Gastroesophageal sphincter (tissue), 4 donors: ENCODE measurements around the gene LNP1. TPM values are rescaled to one million over a fixed set of nuclear protein-coding genes. Genes with fewer than 3 reads are reported as not detected.

Source experiments
- ATAC-seq: fragments of 150-250 bp; one replicate; pipeline ENCODE4 v1.9.1; 2016; ENCODE audit warnings: mild to moderate bottlenecking, moderate library complexity
- H3K27ac ChIP-seq, 4 donors: fragments of 200-600 bp; sonication (generic) in 3 of 4; 1 replicate in 3 of 4; 2 replicates in 1 of 4; pipeline ENCODE4 v1.5.1; 2016 to 2019
- H3K27me3 ChIP-seq: fragments of 200-600 bp; sonication (generic); one replicate; pipeline ENCODE4 v1.5.1; 2019
- H3K36me3 ChIP-seq, 2 donors: fragments of 200-600 bp; sonication (generic); one replicate each; pipeline ENCODE4 v1.5.1; 2019; ENCODE audit warnings: control low read depth in 1 of 2
- H3K4me1 ChIP-seq, 3 donors: fragments of 200-600 bp; sonication (generic); 1 replicate in 2 of 3; 2 replicates in 1 of 3; pipeline ENCODE4 v1.5.1; 2016 to 2019; ENCODE audit warnings: control low read depth in 2 of 3
- H3K4me3 ChIP-seq, 2 donors: fragments of 200-600 bp; sonication (generic); one replicate each; pipeline ENCODE4 v1.5.1; 2019; ENCODE audit warnings: mild to moderate bottlenecking in 1 of 2, moderate library complexity in 1 of 2
- H3K9me3 ChIP-seq, 3 donors: fragments of 200-600 bp; sonication (generic); one replicate each; pipeline ENCODE4 v1.5.1; 2017 to 2019; ENCODE audit warnings: control low read depth in 2 of 3
- POLR2AphosphoS5 ChIP-seq: sonication (generic); formaldehyde crosslinking; IDR thresholded peaks from one replicate; pipeline ENCODE4 v1.6.1; 2017; ENCODE audit warnings: antibody characterized with exemption
- WGBS, 2 donors: methylation state at CpG; one replicate each; pipeline ENCODE4 v1.1.5; 2018; ENCODE audit warnings: low coverage in 1 of 2; 5-methylcytosine and 5-hydroxymethylcytosine counted together
- total RNA-seq, 4 donors: library from RNA; depleted of rRNA; stranded (reverse); fragments of >200 nt; gene quantifications; one replicate each; pipeline ENCODE4 v1.1.0, GENCODE V29; 2016

The LNP1 gene
- total RNA-seq, 4 donors from 2014 or later = 2.3 to 3.9 (median 3.2) TPM

GRCh38 chr3:100503448-100503847, 102.1 kb downstream of the LNP1 start:
- Histone ChIP-seq H3K9me3 (no peaks in the 10 kb centered on the region), H3K27me3 (no peaks in the 10 kb centered on the region), H3K4me1 (no peaks in the 10 kb centered on the region), H3K27ac (no peak overlapping the region), H3K4me3 (no peak overlapping the region), H3K36me3 (no peaks in the 10 kb centered on the region)
- no peak for TF ChIP-seq POLR2AphosphoS5
- 89 to 100% methylated on average over 1 of the region's 1 CpG for WGBS, 2 donors
- ATAC-seq = no peak

Other genes with a start within 250 kb of the LNP1 start
- 10 to 100 TPM; 23.9 to 37.2 (median 34.0) TPM for gene TBC1D23, start 140.5 kb upstream of the LNP1 start, total RNA-seq
- 10 to 100 TPM; 13.0 to 39.7 (median 21.1) TPM for gene NIT2, start 66.8 kb upstream of the LNP1 start, total RNA-seq
- gene TOMM70, start 450 bp upstream of the LNP1 start, total RNA-seq = 10 to 100 TPM; 55.3 to 61.5 (median 59.9) TPM
- gene TMEM45A, start 91.1 kb downstream of the LNP1 start, total RNA-seq = 10 to 100 TPM in 3 of 4 donors, 1 to 10 TPM in 1; 8.9 to 18.4 (median 17.6) TPM
- under 1 TPM in 1 of 4 donors, not detected in 3; 0.13 TPM for gene ADGRG7, start 208.1 kb downstream of the LNP1 start, total RNA-seq